Choroid plexus epithelial cell (primary cell): Measurements from ENCODE around the gene GARNL3.

ENCODE experiments used
- DNase-seq: peaks from one replicate; pipeline ENCODE4 v3.0.0-alpha.2; 2010; ENCODE audit warnings: low read depth
- H3K4me3 ChIP-seq: 2 replicates; pipeline ENCODE4 v1.5.1; 2011; ENCODE audit warnings: low read depth, mild to moderate bottlenecking, control low read depth, low read length, moderate library complexity
- TF ChIP-seq, protein P1 (sequence below): conservative IDR thresholded peaks from 2 replicates; pipeline ENCODE4 v1.5.1; 2011; ENCODE audit warnings: low read depth, mild to moderate bottlenecking, control low read depth, inconsistent platforms, low read length, moderate library complexity

Gene GARNL3

DNA sequence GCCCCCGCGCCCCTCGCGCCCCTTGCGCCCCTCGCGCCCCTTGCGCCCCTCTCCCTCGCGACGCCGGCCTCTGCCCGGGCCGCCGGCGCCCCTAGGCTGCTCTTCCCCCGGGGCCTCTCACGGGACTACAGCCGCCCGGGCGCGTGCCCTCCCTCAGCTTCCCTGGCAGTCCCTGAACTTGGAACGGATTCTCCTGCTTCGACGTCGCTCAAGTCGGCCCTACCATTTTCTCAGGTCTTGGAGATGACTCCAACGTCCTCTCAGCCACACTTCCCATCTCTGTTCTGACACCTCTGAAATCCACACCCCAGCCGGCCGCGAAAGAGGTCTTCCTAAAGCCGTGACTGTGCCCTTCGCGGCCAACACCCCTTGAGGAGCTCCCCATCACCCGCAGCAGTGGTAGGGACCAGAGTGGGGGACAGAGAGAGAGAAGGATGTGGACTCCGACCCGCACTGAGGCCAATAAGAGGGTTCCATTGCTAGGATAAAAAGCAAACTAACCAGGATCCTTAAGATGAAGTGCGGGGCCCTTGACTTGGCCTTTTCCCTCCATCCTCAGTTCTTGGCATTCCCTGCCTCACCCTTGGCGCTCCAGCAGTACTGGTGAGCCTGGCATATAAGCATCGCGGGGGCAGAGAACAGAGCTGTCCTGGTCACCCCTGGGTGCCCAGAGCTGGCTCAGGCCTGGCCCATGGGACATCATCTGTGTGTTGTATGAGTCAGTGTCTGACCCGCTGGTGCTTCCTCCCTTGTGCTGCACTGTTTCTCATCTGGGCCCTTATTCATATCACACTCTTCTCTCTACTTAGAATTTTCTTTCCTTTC lies 38.6 kb upstream of the GARNL3 start:
- TF ChIP-seq, protein P1, sequence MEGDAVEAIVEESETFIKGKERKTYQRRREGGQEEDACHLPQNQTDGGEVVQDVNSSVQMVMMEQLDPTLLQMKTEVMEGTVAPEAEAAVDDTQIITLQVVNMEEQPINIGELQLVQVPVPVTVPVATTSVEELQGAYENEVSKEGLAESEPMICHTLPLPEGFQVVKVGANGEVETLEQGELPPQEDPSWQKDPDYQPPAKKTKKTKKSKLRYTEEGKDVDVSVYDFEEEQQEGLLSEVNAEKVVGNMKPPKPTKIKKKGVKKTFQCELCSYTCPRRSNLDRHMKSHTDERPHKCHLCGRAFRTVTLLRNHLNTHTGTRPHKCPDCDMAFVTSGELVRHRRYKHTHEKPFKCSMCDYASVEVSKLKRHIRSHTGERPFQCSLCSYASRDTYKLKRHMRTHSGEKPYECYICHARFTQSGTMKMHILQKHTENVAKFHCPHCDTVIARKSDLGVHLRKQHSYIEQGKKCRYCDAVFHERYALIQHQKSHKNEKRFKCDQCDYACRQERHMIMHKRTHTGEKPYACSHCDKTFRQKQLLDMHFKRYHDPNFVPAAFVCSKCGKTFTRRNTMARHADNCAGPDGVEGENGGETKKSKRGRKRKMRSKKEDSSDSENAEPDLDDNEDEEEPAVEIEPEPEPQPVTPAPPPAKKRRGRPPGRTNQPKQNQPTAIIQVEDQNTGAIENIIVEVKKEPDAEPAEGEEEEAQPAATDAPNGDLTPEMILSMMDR: no peak
- peak overlapping the region; percentile 62 for H3K4me3 ChIP-seq
- DNase-seq: peak; percentile 23

DNA sequence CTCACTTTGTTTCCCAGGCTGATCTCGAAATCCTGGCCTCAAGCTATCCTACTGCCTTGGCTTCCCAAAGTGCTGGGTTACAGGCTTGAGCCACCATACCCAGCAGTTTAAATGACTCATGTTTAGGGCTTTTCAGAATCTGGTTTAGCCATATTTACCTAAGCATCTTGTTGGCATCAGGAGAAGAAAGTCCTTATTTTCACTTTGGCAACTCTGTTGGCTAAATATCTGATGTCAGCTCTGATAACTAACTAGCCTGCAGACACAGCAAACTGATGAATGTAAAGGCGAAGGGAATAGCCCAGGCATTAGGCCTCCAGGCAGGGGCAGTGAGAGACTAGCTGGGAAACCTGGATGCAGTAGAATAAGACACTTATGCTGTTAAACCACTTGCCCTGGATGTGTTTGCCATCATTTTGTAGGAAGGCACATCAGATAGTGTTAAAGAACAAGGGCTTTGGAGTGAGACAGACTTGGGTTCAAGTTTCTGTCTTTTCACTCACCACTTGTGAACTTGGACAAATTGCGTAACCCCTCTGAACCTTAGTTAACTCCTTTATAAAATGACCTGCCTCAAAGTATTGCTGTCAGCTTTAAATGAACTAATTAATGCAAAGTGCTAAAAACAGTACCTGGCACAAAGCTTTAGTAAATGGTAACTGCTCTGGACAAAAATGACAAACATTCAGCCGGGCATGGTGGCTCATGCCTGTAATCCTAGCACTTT lies 34.7 kb upstream of the GARNL3 start:
- DNase-seq: no peak
- H3K4me3 ChIP-seq: no peak overlapping the region
- TF ChIP-seq, protein P1: no peak

DNA sequence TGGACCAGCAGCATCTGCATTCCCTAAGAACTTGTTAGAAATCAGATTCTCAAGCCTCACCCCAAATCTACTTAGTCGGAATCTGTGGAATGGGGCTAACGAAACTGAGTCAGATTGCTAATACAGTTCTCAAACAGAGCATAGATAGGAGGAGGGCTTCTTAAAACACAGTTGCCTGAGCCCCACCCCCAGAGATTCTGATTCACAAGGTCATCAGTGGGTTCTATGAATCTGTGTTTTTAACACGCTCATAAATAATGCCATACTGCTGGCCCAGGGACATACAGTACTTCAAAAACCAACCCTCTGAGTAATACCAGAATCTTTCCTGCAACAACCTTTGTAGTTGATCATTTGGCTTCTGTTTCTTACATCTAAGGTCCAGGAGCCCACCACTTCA lies 32.9 kb upstream of the GARNL3 start:
- TF ChIP-seq, protein P1: no peak
- no peak overlapping the region for H3K4me3 ChIP-seq

DNA sequence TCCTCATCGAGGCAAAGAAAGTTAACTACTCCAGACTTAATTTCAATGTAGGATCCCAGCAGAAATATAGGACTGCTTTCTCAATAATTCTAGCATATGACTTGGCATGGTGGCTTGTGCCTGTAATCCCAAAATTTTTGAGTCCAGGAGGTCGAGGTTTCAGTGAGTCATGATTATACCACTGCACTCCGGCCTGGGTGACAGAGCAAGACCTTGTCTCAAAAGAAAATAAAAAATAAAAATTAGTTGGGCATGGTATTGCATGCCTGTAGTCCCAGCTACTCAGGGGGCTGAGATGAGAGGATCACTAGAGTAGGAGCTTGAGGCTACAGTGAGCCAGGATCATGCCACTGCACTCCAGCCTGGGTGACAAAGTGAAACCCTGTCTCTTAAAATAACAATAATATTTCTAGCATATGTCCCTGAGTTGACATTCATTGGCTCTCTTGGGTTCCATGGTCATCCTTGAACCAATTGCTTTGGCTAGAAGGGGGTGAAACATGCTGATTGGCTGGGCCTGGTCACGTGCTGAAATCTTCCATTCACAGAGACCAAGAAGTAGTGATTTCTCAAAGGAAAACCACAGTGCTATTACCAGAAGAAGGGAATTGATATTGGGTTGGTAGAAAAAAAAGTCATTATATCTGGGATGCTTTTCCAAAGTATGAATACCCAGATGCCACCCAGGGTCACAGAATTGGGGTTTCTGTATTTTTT lies 31.6 kb upstream of the GARNL3 start:
- no peak overlapping the region for H3K4me3 ChIP-seq
- TF ChIP-seq, protein P1: no peak
- no peak for DNase-seq

More for the DNA sequence above, 32.9 kb upstream of the GARNL3 start:
- no peak for DNase-seq

DNA sequence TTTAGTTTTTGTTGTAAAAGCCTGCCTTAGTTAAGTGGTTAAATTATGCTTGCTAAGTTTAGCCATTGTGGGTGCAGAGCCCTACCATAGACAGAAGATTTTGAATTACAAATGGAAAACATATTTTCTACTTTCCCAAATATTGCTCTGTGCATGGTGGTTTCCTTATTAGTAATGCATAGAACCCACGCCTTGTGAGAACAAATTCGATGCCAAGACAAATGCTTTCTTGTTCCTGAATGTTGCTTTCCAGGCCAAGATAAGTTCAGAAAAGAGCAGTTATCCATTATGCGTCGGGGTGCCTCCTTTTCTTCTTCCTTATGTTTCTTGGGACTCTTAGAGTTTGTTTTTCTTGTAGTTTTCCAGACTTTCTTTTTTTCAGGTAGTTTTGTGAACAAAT lies 31.0 kb upstream of the GARNL3 start:
- no peak for DNase-seq
- TF ChIP-seq, protein P1: no peak
- H3K4me3 ChIP-seq: no peak overlapping the region

DNA sequence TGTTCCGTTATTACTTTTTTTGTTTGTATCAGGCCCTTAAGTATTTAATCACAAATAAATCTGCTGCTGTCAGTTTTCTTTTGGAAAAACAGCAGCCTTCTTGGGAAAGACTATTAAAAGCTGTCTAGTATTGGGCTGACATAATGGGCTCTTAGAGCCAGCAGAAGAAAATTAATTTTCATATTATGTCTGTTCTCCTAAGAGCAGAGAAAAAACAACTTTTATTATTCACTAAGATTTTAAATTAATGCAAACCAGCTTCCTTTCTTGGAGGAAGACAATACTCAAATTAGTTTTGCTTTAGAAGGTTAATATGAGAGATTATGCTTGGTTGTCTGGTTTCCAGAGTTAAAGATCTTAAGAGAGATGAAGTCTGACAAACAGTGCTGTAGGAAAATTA lies 30.6 kb upstream of the GARNL3 start:
- TF ChIP-seq, protein P1: no peak
- DNase-seq: no peak
- no peak overlapping the region for H3K4me3 ChIP-seq
